ENCODE data around the gene XXYLT1.

Gene XXYLT1

GRCh38 chr3:195266428-195266827 is 4.5 kb downstream of the XXYLT1 start:
- no peak for DNase-seq (ENCODE audit: low read depth)

GRCh38 chr3:195265363-195265976 is 5.5 kb downstream of the XXYLT1 start:
- DNase-seq (ENCODE audit: low read depth): no peak

DNA sequence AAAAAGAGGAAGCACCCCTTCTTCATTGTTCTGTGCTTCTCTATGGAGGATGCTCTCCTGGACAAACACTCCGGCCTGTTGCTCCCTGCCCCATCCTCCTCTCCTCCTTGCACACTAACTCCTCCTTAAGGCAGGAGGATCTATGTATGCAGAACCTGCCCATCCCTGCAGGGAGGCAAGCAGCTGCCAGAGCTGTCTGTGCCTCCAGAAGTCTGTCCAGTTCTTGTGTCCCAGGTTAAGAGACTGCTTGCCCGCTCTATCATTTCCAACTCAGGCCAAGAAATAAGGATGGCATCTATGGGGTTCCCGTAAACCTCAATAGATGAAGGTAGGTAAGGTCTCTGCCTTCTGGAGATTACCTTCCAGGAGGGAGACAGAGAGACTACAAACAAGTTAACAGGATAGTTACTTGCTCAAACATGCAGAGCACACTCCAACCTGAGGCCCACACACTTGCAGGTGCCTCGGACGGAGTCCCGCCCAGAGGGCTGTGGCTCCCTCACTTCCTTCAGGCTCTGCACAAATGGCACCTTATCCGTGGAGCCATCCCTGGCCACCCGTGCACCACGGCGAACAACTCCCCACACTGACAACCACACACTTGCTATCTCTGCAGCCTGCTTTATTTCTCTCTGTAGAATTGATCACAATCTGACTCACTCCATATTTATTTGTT is 6.9 kb downstream of the XXYLT1 start:
- DNase-seq (ENCODE audit: low read depth): no peak

- no peak for DNase-seq (ENCODE audit: low read depth)
Observed at GRCh38 chr3:195263193-195263924, 7.6 kb downstream of the XXYLT1 start.

GRCh38 chr3:195261925-195262324 is 9.0 kb downstream of the XXYLT1 start:
- no peak for DNase-seq (ENCODE audit: low read depth)

- no peak for DNase-seq (ENCODE audit: low read depth)
Observed at GRCh38 chr3:195260280-195260905, 10.6 kb downstream of the XXYLT1 start.

DNA sequence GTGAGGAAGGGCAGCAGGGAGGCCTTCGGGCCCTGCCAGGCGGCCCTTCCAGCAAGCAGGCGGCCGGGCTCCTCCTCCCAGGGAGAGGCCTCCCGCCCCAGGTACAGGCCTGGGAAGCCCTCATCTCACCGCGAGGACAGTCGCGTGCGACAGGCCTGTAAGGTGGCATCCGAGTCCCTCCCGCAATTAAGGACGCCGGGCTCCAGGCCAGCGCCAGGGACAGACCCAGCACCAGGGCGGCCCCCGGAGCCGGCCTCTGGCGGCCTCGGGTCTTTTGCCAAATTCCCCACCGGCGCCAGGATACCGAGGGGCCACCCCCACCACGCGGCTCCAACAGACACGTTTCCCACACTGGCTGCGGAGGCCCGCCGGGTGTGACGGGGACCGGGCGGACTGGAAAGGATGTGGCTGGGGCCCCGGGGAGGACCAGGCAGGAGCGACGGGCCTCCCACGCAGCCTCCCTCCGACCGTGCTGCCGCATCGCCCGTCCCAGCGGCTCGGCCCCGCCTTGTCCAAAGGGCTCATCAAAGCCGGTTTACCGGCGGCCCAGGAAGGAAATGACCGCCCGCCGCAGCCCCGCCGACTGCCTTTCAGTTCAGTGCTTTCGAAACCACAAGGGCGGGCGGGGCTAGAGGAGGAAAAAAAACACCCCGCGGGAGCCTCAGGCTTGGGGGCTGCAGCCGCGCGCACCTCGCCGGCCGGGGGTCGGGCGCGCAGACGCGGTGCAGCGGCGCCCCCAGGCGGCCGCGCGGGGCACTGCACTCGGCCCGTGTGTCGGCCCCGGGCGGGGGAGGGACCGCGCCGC is 11.3 kb downstream of the XXYLT1 start:
- DNase-seq (ENCODE audit: low read depth): peak; percentile 81

DNA sequence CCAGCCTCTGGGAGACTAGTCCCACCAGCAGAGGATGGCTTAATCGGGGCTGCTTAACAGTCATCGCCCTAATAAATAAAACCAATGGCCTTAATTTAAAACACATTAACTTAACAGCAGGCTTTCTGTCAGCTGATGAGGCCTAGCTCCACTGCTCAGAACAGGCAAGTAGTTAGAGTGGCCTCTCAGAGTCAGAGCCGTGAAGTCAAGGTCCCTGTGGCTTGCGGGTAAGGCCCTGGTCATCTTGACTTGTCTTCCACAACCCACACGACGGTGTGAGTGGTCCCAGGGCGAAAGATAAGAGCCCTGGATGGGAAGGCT is 11.8 kb downstream of the XXYLT1 start:
- no peak for DNase-seq (ENCODE audit: low read depth)

- no peak for DNase-seq (ENCODE audit: low read depth)
Observed at GRCh38 chr3:195258449-195259153, 12.4 kb downstream of the XXYLT1 start.

- no peak for DNase-seq (ENCODE audit: low read depth)
Observed at GRCh38 chr3:195257454-195258448, 13.2 kb downstream of the XXYLT1 start.

DNA sequence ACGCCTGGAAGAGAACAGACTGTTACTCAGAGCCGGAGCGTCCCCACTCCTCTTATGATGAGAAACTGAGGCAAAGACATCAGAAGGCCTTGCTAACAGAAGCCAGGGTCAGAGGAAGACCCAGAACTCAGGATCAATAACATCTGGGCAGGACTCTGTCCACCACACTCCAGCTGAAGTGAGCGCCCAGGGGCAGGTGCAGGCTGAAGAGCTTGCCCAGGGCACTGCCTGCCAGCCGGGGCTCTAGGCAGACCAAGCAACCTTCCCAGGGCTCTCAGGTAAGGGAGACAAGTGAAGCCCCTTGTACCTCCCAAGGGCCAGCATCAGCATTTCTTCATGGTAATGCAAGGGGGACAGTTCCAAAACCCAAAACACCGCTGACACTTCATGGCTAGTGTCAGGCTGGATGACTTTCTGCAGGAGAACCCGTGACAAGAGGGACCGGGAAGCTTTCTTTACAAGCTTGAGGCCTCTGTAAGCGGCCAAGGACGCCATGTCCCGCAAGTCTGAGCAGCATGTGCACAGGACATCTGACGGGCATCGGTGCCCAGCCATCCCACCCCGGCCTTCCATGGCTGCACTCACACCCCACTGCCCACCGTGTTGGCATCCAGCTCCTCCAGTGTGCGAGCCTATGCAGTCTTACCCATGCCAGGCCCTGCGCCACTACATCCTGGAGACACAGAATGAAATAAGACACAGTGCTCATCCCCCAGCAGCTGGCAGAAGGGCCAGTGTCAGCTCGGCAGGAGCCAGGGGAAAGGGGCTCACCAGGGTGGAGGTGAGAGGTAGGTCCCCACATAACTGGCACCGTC is 14.1 kb downstream of the XXYLT1 start:
- DNase-seq (ENCODE audit: low read depth): no peak

DNA sequence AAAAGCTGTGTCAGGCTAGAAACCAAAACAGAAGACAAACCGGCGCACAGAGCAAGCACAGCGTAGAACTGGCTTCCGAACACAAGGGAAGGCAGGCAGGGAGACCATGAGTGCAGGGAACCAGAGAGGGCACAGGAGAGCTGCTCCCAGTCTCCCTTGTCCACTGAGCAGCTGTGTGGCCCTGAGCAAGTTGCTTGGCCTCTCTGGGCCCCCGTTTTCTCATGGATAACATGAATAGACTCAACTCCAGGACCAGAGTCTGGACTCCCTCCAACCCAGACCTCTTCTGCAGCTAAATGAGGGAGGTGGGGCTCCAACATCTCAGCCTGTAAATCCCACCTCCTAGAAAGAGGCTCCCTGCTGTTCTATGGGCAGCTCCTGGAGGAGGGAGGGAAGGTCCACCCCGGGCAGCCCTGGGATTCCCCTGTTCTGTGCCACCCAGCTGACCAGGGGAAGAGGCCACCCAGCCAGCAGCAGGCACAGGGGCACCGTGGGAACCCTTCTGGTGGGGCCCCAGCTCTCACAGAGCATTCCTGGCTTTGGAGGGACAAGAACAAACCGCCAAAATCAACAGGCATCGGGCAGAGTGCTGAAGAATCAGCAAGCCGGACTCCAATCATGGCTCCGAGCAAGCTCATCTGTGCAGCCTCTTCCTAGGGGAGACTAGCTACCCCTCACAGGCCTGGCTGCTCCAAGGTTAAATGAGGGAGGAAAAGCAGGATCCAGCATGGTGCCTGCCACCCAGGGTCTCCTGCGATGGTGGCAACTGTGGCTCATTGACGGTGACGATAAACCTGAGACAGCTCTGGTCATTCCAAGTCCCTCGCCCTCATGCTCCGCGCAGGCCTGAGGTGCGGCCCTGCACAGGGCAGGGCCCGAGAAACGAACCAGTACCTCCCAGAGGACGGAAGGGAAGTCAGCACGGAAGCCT is 15.1 kb downstream of the XXYLT1 start:
- no peak for DNase-seq (ENCODE audit: low read depth)

DNA sequence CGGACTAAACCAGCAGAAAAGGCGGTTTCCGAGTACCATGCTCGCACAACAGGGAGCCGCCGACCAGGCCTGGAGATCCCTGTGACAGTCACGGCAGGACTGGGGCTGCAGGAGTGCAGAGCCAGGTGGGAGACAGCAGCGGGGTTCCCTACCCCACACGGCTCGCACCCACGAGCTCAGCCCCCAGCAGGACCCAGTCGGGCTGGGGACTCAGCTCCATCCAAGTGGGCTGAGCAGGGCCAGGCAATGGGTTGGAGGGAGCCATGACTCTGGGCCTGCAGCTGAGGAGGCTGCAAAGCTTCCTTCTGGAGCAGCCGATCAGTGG is 15.8 kb downstream of the XXYLT1 start:
- DNase-seq (ENCODE audit: low read depth): no peak

DNA sequence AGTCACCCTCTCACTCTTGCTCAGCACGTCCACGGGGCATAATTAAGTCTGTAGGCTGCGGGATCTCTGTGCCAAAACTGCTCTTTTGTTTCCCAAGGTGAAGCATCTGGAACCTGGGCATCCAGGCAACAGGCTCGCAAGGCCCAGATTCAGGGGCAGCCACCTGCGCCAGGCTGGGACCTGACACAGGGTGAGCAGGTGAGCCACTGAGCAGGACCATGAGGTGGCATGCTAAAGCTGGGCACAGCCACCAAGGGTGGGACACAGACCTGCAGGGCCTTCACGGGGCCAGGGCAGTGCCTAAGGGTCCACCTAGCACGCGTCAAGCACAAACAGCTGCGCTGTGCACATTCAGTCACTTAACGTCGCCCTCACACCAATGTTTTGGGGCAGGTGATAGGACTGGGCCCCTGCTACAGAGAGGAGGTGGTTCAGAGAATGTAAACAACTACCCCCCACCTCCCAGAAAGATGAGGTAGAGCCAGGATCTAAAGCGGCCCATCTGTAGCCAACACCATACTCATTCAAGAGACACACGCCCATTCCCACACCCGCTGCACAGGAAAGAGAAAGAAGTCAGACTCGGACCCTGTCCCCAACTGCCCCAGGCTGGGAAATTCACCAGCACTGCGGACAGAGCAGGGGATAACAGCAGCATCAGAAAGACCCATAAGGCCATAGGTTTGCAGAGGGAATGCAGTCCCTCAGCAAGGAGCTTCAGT is 16.3 kb downstream of the XXYLT1 start:
- no peak for DNase-seq (ENCODE audit: low read depth)

GRCh38 chr3:195253923-195254432 is 17.0 kb downstream of the XXYLT1 start:
- no peak for DNase-seq (ENCODE audit: low read depth)

- DNase-seq (ENCODE audit: low read depth): no peak
Observed at GRCh38 chr3:195251336-195252065, 19.5 kb downstream of the XXYLT1 start.
